IMR-90 (cell line): ENCODE results near the gene ADGRL3. TPM values are rescaled to one million over a fixed set of nuclear protein-coding genes. Genes with fewer than 3 reads are reported as not detected.

Source experiments
- ATAC-seq: fragments of 200-7000 bp; cut with Tn5 transposase; 2 replicates; pipeline ENCODE4 v1.9.1; 2020; ENCODE audit warnings: low read depth, mild to moderate bottlenecking, moderate library complexity
- BruUV-seq: library from RNA; stranded (reverse); fragments of 400-500 nt; replicated peaks from 2 replicates; lab custom pipeline; 2021; lab: Mats Ljungman, UMichigan
- CTCF ChIA-PET: fragments of 300-600 bp; formaldehyde crosslinking; extraction: SDS; loops from one replicate; lab custom pipeline; 2021; ENCODE audit warnings: antibody characterized with exemption; lab: Yijun Ruan, JAX
- POLR2A ChIA-PET: fragments of 300-600 bp; sonication (Branson Sonifier 250); formaldehyde crosslinking; loops from one replicate; lab custom pipeline; 2022; ENCODE audit warnings: antibody characterized with exemption; ENCODE audit not compliant: unreplicated experiment; lab: Charles Lee
- DNase-seq: peaks from one replicate; pipeline ENCODE4 v3.0.0; 2013
- H2AFZ ChIP-seq: replicated peaks from 2 replicates; pipeline ENCODE3; 2013; ENCODE audit warnings: low read length, mild to moderate bottlenecking; ENCODE audit not compliant: poor library complexity
- H2AK5ac ChIP-seq: 2 replicates; pipeline ENCODE4 v1.6.1; 2013; ENCODE audit warnings: low read depth, low read length, inconsistent platforms
- H2AK9ac ChIP-seq: replicated peaks from 2 replicates; pipeline ENCODE3; 2013; ENCODE audit warnings: mild to moderate bottlenecking, low read depth, low read length, moderate library complexity; ENCODE audit not compliant: poor library complexity
- H2BK120ac ChIP-seq: 2 replicates; pipeline ENCODE4 v1.6.1; 2013; ENCODE audit warnings: low read depth, low read length, inconsistent platforms
- H2BK15ac ChIP-seq: 3 replicates; pipeline ENCODE4 v1.6.1; 2013; ENCODE audit warnings: low read depth, low read length, inconsistent platforms
- H2BK20ac ChIP-seq: 2 replicates; pipeline ENCODE4 v1.6.1; 2013; ENCODE audit warnings: low read depth, mild to moderate bottlenecking, inconsistent platforms, low read length, moderate library complexity
- H2BK5ac ChIP-seq: 2 replicates; pipeline ENCODE4 v1.6.1; 2013; ENCODE audit warnings: mild to moderate bottlenecking, low read depth, low read length, inconsistent platforms; ENCODE audit not compliant: poor library complexity, severe bottlenecking
- H3K14ac ChIP-seq: replicated peaks from 2 replicates; pipeline ENCODE4 v1.6.1; 2013; ENCODE audit warnings: low read depth, low read length, inconsistent platforms
- H3K18ac ChIP-seq: 2 replicates; pipeline ENCODE4 v1.6.1; 2013; ENCODE audit warnings: low read depth, low read length, control low read depth
- H3K23ac ChIP-seq: 2 replicates; pipeline ENCODE4 v1.6.1; 2013; ENCODE audit warnings: low read depth, low read length, inconsistent platforms
- H3K27ac ChIP-seq: 2 replicates; pipeline ENCODE4 v1.5.1; 2013; ENCODE audit warnings: mild to moderate bottlenecking, control low read depth, low read length; ENCODE audit not compliant: insufficient read depth
- H3K27me3 ChIP-seq: 2 replicates; pipeline ENCODE4 v1.6.1; 2013; ENCODE audit warnings: low read length; ENCODE audit not compliant: control insufficient read depth, insufficient read depth
- H3K36me3 ChIP-seq: 2 replicates; pipeline ENCODE4 v1.6.1; 2013; ENCODE audit warnings: low read length, mixed read lengths; ENCODE audit not compliant: control insufficient read depth, insufficient read depth
- H3K4ac ChIP-seq: 2 replicates; pipeline ENCODE4 v1.6.1; 2013; ENCODE audit warnings: low read depth, low read length, inconsistent platforms
- H3K4me1 ChIP-seq: 2 replicates; pipeline ENCODE4 v1.6.1; 2013; ENCODE audit warnings: low read length, mixed read lengths; ENCODE audit not compliant: control insufficient read depth, insufficient read depth
- H3K4me2 ChIP-seq: 2 replicates; pipeline ENCODE4 v1.6.1; 2013; ENCODE audit warnings: low read depth, mild to moderate bottlenecking, control low read depth, low read length, moderate library complexity
- H3K4me3 ChIP-seq: 2 replicates; pipeline ENCODE4 v1.5.1; 2013; ENCODE audit warnings: low read depth, mild to moderate bottlenecking, control low read depth, low read length, moderate library complexity; ENCODE audit not compliant: insufficient read depth
- H3K56ac ChIP-seq: 2 replicates; pipeline ENCODE4 v1.6.1; 2013; ENCODE audit warnings: low read length, inconsistent platforms; ENCODE audit not compliant: insufficient read depth; ENCODE audit errors: extremely low read depth
- H3K79me1 ChIP-seq, 2 experiments: 2 replicates each; pipeline ENCODE4 v1.6.1; 2013; ENCODE audit warnings: low read length in 2 of 2, inconsistent platforms in 1 of 2, low read depth in 1 of 2
- H3K9ac ChIP-seq: 2 replicates; pipeline ENCODE4 v1.6.1; 2013; ENCODE audit warnings: low read depth, low read length, control low read depth
- H3K9me1 ChIP-seq: 2 replicates; pipeline ENCODE4 v1.6.1; 2013; ENCODE audit warnings: low read length, inconsistent platforms; ENCODE audit not compliant: insufficient read depth
- H3K9me3 ChIP-seq: 2 replicates; pipeline ENCODE4 v1.6.1; 2013; ENCODE audit warnings: low read length; ENCODE audit not compliant: control insufficient read depth, insufficient read depth
- H4K20me1 ChIP-seq: 2 replicates; pipeline ENCODE4 v1.6.1; 2013; ENCODE audit warnings: low read length, inconsistent platforms; ENCODE audit not compliant: insufficient read depth
- H4K5ac ChIP-seq: 2 replicates; pipeline ENCODE4 v1.6.1; 2013; ENCODE audit warnings: mild to moderate bottlenecking, low read depth, low read length, control low read depth
- H4K8ac ChIP-seq, 2 experiments: 2 replicates each; pipeline ENCODE4 v1.6.1; 2013; ENCODE audit warnings: low read depth in 2 of 2, low read length in 2 of 2, control low read depth in 1 of 2, inconsistent platforms in 1 of 2
- H4K91ac ChIP-seq: 2 replicates; pipeline ENCODE4 v1.6.1; 2013; ENCODE audit warnings: low read depth, low read length, inconsistent platforms; ENCODE audit not compliant: insufficient read depth
- BHLHE40 ChIP-seq: fragments of 150-350 bp; IDR thresholded peaks from 2 replicates; pipeline ENCODE4 v1.6.1; 2016; ENCODE audit warnings: mild to moderate bottlenecking, low read depth, low read length
- CEBPB ChIP-seq: IDR thresholded peaks from 2 replicates; pipeline ENCODE4 v1.6.1; 2012; ENCODE audit warnings: low read depth, low read length, improper control_type of control experiment
- FOS ChIP-seq: fragments of 150-350 bp; IDR thresholded peaks from 2 replicates; pipeline ENCODE4 v1.6.1; 2016; ENCODE audit warnings: low read depth, low read length
- MAFK ChIP-seq: IDR thresholded peaks from 2 replicates; pipeline ENCODE4 v1.6.1; 2012; ENCODE audit warnings: low read depth, low read length, improper control_type of control experiment
- MXI1 ChIP-seq: IDR thresholded peaks from 2 replicates; pipeline ENCODE4 v1.6.1; 2012; ENCODE audit warnings: low read depth, mild to moderate bottlenecking, low read length, moderate library complexity, borderline replicate concordance
- NFE2L2 ChIP-seq: fragments of 150-350 bp; IDR thresholded peaks from 2 replicates; pipeline ENCODE4 v1.6.1; 2016; ENCODE audit warnings: low read depth, mild to moderate bottlenecking, low read length
- POLR2A ChIP-seq: IDR thresholded peaks from 2 replicates; pipeline ENCODE4 v1.6.1; 2012; ENCODE audit warnings: mild to moderate bottlenecking, low read depth, low read length
- RAD21 ChIP-seq: IDR thresholded peaks from 2 replicates; pipeline ENCODE4 v1.6.1; 2012; ENCODE audit warnings: low read length, improper control_type of control experiment
- RCOR1 ChIP-seq: IDR thresholded peaks from 2 replicates; pipeline ENCODE4 v1.6.1; 2012; ENCODE audit warnings: mild to moderate bottlenecking, low read length, improper control_type of control experiment; ENCODE audit not compliant: insufficient replicate concordance
- RFX5 ChIP-seq: IDR thresholded peaks from 2 replicates; pipeline ENCODE4 v1.8.0; 2012; ENCODE audit warnings: low read depth, mild to moderate bottlenecking, low read length, moderate library complexity
- SMC3 ChIP-seq: fragments of 150-350 bp; IDR thresholded peaks from 2 replicates; pipeline ENCODE4 v1.6.1; 2016; ENCODE audit warnings: low read depth, mild to moderate bottlenecking, antibody characterized with exemption, low read length, moderate library complexity
- WGBS, 2 experiments: methylation state at CpG; one replicate each; pipeline versions ENCODE4 v1.1.5 to v1.1.7; 2013; ENCODE audit warnings: missing lambda C conversion rate in 2 of 2; ENCODE audit not compliant: insufficient read length in 1 of 2; ENCODE audit errors: extremely low coverage in 2 of 2; 5-methylcytosine and 5-hydroxymethylcytosine counted together
- dilution Hi-C: fragments of 300-500 bp; cut with HindIII; formaldehyde crosslinking; loops from one replicate; pipeline ENCODE4 v1.14.3; 2018; ENCODE audit warnings: low sequenced_read_pairs; ENCODE audit not compliant: unreplicated experiment
- in situ Hi-C: fragments of 300-500 bp; cut with MboI; formaldehyde crosslinking; loops from 3 replicates; pipeline ENCODE4 v1.14.3; 2019; ENCODE audit warnings: low sequenced_read_pairs, inconsistent platforms, mixed read lengths
- intact Hi-C: fragments of 100-400 bp; cut with micrococcal nuclease; formaldehyde crosslinking; loops from 2 replicates; pipeline ENCODE4 v1.10.0; 2022
- polyA plus RNA-seq, 3 experiments: library from polyadenylated mRNA; depleted of rRNA; stranded (reverse); fragments of >200 nt; gene quantifications; 2 replicates each; pipeline ENCODE4 v1.2.3, GENCODE V29; 2012; ENCODE audit warnings: low replicate concordance in 1 of 3
- total RNA-seq: library from RNA; depleted of rRNA; stranded (reverse); fragments of >200 nt; gene quantifications from 2 replicates; pipeline ENCODE4 v1.2.3, GENCODE V29; 2012
- TF ChIP-seq, protein P1 (sequence below): fragments of 150-350 bp; IDR thresholded peaks from 2 replicates; pipeline ENCODE4 v1.6.1; 2017; ENCODE audit warnings: mild to moderate bottlenecking, antibody characterized with exemption, low read length, low read depth
- TF ChIP-seq, protein P2 (sequence below): conservative IDR thresholded peaks from 2 replicates; pipeline ENCODE4 v1.5.1; 2012; ENCODE audit warnings: mild to moderate bottlenecking, low read depth, low read length, improper control_type of control experiment

The ADGRL3 gene
- total and polyA plus RNA-seq, 2 of the 4 experiments (the other 2 are of a cell fraction): 0.46 to 2.5 TPM

DNA sequence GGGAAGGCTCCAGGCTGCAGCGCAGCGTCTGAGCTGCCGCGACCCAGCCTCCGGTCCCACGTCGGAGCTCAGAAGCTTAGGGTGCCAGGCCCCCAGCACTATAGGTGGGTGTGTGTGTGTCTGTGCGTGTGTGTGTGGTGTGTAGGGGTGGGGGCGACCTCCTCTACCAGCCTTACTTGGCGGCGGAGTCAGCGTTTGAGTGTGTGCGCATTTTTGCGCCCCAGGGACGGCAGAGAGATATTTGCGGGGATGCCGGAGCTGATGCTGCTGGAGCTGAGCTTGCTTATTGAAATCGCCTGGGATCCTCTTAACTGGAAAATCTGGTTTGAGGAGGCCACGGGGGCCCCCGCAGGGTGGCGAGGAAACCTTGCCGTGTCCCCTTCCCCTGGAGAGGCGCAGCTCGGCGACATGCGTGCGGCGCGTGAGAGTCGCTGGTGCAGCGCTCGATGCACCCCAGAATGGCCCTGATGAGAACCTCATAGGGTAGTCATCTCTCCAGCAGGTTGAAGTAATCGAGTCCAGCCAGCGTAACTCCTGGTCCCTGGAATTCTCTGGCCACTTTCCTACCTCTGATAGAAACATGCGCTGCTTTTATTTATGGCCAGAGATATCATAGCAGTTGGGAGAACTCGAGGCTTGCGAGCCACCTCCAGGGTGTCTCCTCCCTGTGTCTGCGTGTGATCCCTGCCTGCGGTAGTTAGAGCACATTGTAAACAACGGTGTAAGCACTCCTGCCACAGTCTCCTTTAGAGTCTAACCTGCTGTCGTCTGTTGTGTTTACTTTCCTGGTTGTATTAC is 2.7 kb downstream of the ADGRL3 start (continued):
- TF ChIP-seq SMC3: no peak

DNA sequence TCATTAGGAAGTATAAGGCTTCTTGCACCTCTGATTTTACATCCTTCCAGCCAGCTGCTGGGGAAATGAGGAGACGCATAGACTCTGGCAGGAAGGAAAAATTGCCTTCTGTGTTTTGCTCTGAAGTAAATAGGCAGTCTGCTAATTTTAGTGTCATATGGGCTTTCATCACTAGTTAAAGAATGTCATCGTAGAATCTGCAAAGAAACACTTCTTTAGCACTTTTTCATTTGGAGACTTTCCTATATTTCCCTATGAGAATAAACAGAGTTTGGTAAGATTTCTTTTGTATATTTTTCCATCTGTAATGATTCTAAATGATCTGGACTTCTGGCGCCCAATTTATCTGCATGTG is 3.3 kb downstream of the ADGRL3 start:
- intact Hi-C loops: no loop called here
- no peak overlapping the region for H3K18ac ChIP-seq

More for the DNA sequence above, 3.3 kb downstream of the ADGRL3 start:
- Histone ChIP-seq H3K4me1 (no peaks in the 10 kb centered on the region), H2BK15ac (no peak overlapping the region), H3K14ac (no peak overlapping the region), H3K9ac (no peak overlapping the region), H2AK9ac (no peak overlapping the region), H3K56ac (no peak overlapping the region), H3K36me3 (no peaks in the 10 kb centered on the region), H2AK5ac (no peak overlapping the region), H3K9me1 (no peaks in the 10 kb centered on the region), H3K23ac (no peak overlapping the region), H2BK5ac (no peak overlapping the region), H3K27me3 (peaks cover 33% of the 10 kb centered on the region), H3K4me3 (no peak overlapping the region), H4K91ac (no peak overlapping the region), H4K5ac (no peak overlapping the region), H3K4me2 (peak overlapping the region; percentile 26; the same call in 1 of the 2 replicates), H3K79me1 (no peaks in the 10 kb centered on the region), H2BK120ac (no peak overlapping the region), H2BK20ac (no peak overlapping the region), H3K27ac (no peak overlapping the region), H4K20me1 (no peaks in the 10 kb centered on the region), H2AFZ (no peak overlapping the region), H4K8ac (no peak overlapping the region), H3K9me3 (no peaks in the 10 kb centered on the region), H3K4ac (no peak overlapping the region)
- ChIA-PET POLR2A (no interaction called here), CTCF (interaction anchor here (0.6 kb wide), 1 partner anchor 14 kb away, joined by 5 read pairs; no protein-coding TSS in a partner anchor)
- BruUV-seq: no TSS peak
- TF ChIP-seq FOS: no peak
- no peak for TF ChIP-seq MAFK
- TF ChIP-seq SMC3: no peak
- no peak for TF ChIP-seq MXI1
- no peak for TF ChIP-seq POLR2A
- TF ChIP-seq CEBPB: no peak
- no peak for TF ChIP-seq RFX5
- TF ChIP-seq RAD21: no peak
- TF ChIP-seq RCOR1: no peak
- TF ChIP-seq, protein P1, sequence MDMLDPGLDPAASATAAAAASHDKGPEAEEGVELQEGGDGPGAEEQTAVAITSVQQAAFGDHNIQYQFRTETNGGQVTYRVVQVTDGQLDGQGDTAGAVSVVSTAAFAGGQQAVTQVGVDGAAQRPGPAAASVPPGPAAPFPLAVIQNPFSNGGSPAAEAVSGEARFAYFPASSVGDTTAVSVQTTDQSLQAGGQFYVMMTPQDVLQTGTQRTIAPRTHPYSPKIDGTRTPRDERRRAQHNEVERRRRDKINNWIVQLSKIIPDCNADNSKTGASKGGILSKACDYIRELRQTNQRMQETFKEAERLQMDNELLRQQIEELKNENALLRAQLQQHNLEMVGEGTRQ: no peak
- TF ChIP-seq, protein P2, sequence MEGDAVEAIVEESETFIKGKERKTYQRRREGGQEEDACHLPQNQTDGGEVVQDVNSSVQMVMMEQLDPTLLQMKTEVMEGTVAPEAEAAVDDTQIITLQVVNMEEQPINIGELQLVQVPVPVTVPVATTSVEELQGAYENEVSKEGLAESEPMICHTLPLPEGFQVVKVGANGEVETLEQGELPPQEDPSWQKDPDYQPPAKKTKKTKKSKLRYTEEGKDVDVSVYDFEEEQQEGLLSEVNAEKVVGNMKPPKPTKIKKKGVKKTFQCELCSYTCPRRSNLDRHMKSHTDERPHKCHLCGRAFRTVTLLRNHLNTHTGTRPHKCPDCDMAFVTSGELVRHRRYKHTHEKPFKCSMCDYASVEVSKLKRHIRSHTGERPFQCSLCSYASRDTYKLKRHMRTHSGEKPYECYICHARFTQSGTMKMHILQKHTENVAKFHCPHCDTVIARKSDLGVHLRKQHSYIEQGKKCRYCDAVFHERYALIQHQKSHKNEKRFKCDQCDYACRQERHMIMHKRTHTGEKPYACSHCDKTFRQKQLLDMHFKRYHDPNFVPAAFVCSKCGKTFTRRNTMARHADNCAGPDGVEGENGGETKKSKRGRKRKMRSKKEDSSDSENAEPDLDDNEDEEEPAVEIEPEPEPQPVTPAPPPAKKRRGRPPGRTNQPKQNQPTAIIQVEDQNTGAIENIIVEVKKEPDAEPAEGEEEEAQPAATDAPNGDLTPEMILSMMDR: no peak
- no peak for TF ChIP-seq BHLHE40
- TF ChIP-seq NFE2L2: no peak
- WGBS, 2 experiments: no CpG with 5 or more reads among the region's 3 CpGs
- no peak for DNase-seq
- dilution Hi-C loops: no loop called here
- no peak for ATAC-seq
- in situ Hi-C loops: no loop called here
